DOHH2 (cell line): ENCODE data around the gene MYD88.

Experiments used
- H3F3A ChIP-seq: fragments of 200-600 bp; sonication (generic), shearing (Covaris generic); 2 replicates; pipeline ENCODE4 v1.6.0; 2016; ENCODE audit warnings: antibody characterized with exemption, mild to moderate bottlenecking; ENCODE audit not compliant: control insufficient read depth, insufficient read depth
- H3K27ac ChIP-seq: fragments of 200-600 bp; sonication (generic); 2 replicates; pipeline ENCODE4 v1.5.1; 2014; ENCODE audit warnings: low read depth, mild to moderate bottlenecking, low read length, moderate library complexity
- H3K27me3 ChIP-seq: fragments of 200-600 bp; sonication (generic); 2 replicates; pipeline ENCODE4 v1.6.1; 2014; ENCODE audit warnings: mild to moderate bottlenecking, low read length, mixed read lengths; ENCODE audit not compliant: control insufficient read depth
- H3K36me3 ChIP-seq: fragments of 200-600 bp; sonication (generic); 2 replicates; pipeline ENCODE4 v1.6.1; 2014; ENCODE audit warnings: mild to moderate bottlenecking, low read length, moderate library complexity, mixed read lengths; ENCODE audit not compliant: control insufficient read depth
- H3K4me1 ChIP-seq: fragments of 200-600 bp; sonication (generic); 2 replicates; pipeline ENCODE4 v1.6.1; 2014; ENCODE audit warnings: mild to moderate bottlenecking, low read length, mixed read lengths; ENCODE audit not compliant: control insufficient read depth
- H3K4me2 ChIP-seq: fragments of 200-600 bp; sonication (generic); 2 replicates; pipeline ENCODE4 v1.6.0; 2014; ENCODE audit warnings: mild to moderate bottlenecking, low read length, moderate library complexity
- H3K4me3 ChIP-seq: fragments of 200-600 bp; sonication (generic); 2 replicates; pipeline ENCODE4 v1.5.1; 2014; ENCODE audit warnings: mild to moderate bottlenecking, low read length, mixed read lengths
- H3K79me2 ChIP-seq: fragments of 200-600 bp; sonication (generic); 2 replicates; pipeline ENCODE4 v1.6.1; 2014; ENCODE audit warnings: mild to moderate bottlenecking, low read length, mixed read lengths; ENCODE audit not compliant: control insufficient read depth
- H3K9me2 ChIP-seq: fragments of 200-600 bp; sonication (generic); replicated peaks from 2 replicates; pipeline ENCODE4 v1.6.1; 2014; ENCODE audit warnings: mild to moderate bottlenecking, low read length, mixed read lengths; ENCODE audit not compliant: control insufficient read depth
- H3K9me3 ChIP-seq: fragments of 200-600 bp; sonication (generic); 2 replicates; pipeline ENCODE4 v1.6.1; 2014; ENCODE audit warnings: antibody characterized with exemption, low read length, mixed read lengths; ENCODE audit not compliant: control insufficient read depth, insufficient read depth
- H4K20me1 ChIP-seq: fragments of 200-600 bp; sonication (generic); 2 replicates; pipeline ENCODE4 v1.6.0; 2014; ENCODE audit warnings: low read depth, mild to moderate bottlenecking, antibody characterized with exemption, low read length, moderate library complexity; ENCODE audit not compliant: control insufficient read depth, insufficient read depth
- EZH2phosphoT487 ChIP-seq: fragments of 200-600 bp; sonication (generic); IDR thresholded peaks from 2 replicates; pipeline ENCODE4 v1.6.1; 2017; ENCODE audit warnings: borderline replicate concordance, mild to moderate bottlenecking, antibody characterized with exemption, low read length, moderate library complexity, mixed read lengths
- TF ChIP-seq, protein P1 (sequence below): fragments of 200-600 bp; sonication (generic); IDR thresholded peaks from one replicate; pipeline ENCODE4 v1.5.1; 2014; ENCODE audit warnings: antibody characterized with exemption, mild to moderate bottlenecking, low read depth, low read length; ENCODE audit not compliant: poor library complexity, severe bottlenecking

MYD88 gene

DNA sequence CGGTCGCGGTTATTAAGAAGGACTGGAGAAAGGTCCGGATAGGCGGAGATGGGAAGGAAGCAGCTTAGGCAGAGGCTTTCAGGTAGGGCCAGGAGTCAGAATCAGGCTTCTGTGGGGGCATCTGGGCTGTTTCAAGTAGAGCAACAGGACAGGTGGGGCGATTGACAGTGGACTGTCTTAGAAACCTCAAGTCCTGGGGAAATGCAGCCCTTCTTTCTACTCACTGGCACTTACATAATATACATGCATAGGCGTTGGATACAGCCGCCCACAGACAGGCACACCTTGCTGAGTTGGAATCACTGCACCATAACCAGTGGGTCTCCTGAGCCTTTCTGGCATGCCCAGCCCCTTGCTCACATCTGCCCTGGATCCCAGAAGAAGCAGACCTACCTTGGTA lies 730 bp downstream of the MYD88 start:
- H3F3A ChIP-seq = peaks cover 2% of the 10 kb centered on the region; the same call in 1 of the 2 replicates
- H4K20me1 ChIP-seq = 0 out of 2 replicates have a peak, but pooled peaks cover 3% of the 10 kb centered on the region
- peak overlapping the region; percentile 65 for H3K4me2 ChIP-seq
- peak overlapping the region; percentile 90 for H3K4me3 ChIP-seq
- H3K27me3 ChIP-seq = no peaks in the 10 kb centered on the region
- peaks cover 48% of the 10 kb centered on the region for H3K79me2 ChIP-seq
- no peaks in the 10 kb centered on the region for H3K9me3 ChIP-seq
- TF ChIP-seq, protein P1, sequence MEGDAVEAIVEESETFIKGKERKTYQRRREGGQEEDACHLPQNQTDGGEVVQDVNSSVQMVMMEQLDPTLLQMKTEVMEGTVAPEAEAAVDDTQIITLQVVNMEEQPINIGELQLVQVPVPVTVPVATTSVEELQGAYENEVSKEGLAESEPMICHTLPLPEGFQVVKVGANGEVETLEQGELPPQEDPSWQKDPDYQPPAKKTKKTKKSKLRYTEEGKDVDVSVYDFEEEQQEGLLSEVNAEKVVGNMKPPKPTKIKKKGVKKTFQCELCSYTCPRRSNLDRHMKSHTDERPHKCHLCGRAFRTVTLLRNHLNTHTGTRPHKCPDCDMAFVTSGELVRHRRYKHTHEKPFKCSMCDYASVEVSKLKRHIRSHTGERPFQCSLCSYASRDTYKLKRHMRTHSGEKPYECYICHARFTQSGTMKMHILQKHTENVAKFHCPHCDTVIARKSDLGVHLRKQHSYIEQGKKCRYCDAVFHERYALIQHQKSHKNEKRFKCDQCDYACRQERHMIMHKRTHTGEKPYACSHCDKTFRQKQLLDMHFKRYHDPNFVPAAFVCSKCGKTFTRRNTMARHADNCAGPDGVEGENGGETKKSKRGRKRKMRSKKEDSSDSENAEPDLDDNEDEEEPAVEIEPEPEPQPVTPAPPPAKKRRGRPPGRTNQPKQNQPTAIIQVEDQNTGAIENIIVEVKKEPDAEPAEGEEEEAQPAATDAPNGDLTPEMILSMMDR = no peak
- TF ChIP-seq EZH2phosphoT487 = no peak
- H3K36me3 ChIP-seq = peaks cover 53% of the 10 kb centered on the region
- peaks cover 44% of the 10 kb centered on the region for H3K4me1 ChIP-seq
- H3K27ac ChIP-seq = peak overlapping the region; percentile 37
- no peaks in the 10 kb centered on the region for H3K9me2 ChIP-seq

- Histone ChIP-seq H3K9me3 (no peaks in the 10 kb centered on the region), H3K79me2 (peaks cover 48% of the 10 kb centered on the region), H3K4me3 (peak overlapping the region; percentile 90), H3K27ac (no peak overlapping the region), H4K20me1 (0 out of 2 replicates have a peak, but pooled peaks cover 3% of the 10 kb centered on the region), H3K36me3 (peaks cover 48% of the 10 kb centered on the region), H3K4me1 (peaks cover 45% of the 10 kb centered on the region), H3K4me2 (peak overlapping the region; percentile 65), H3F3A (peaks cover 2% of the 10 kb centered on the region; the same call in 1 of the 2 replicates), H3K27me3 (no peaks in the 10 kb centered on the region), H3K9me2 (no peaks in the 10 kb centered on the region)
- TF ChIP-seq, protein P1 = no peak
- TF ChIP-seq EZH2phosphoT487 = no peak
Observed at GRCh38 chr3:38139652-38140051, 1.2 kb downstream of the MYD88 start.

DNA sequence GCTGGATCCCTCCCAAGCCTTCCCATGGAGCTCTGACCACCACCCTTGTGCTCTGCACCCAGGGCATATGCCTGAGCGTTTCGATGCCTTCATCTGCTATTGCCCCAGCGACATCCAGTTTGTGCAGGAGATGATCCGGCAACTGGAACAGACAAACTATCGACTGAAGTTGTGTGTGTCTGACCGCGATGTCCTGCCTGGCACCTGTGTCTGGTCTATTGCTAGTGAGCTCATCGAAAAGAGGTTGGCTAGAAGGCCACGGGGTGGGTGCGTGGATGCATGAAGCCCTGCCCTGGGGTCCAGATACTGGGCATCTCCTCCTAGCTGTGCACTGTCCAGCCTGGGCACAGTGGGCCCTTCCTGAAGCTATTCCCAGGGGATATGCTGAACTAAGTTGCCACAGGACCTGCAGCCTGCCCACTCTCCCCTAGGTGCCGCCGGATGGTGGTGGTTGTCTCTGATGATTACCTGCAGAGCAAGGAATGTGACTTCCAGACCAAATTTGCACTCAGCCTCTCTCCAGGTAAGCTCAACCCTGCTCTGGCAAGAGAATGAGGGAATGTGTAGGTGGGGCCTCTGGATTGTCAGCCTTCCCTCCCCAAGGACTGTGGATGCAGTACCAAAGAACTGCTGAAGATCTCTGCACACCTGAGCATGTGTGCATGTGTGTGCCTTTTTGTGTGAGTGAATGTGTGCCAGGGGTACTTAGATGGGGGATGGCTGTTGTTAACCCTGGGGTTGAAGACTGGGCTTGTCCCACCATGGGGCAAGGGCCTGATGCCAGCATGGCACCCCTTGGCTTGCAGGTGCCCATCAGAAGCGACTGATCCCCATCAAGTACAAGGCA lies 2.1 kb downstream of the MYD88 start:
- peak overlapping the region; percentile 90; the same call in 1 of the 2 replicates for H3K4me3 ChIP-seq
- H4K20me1 ChIP-seq = 0 out of 2 replicates have a peak, but pooled peaks cover 3% of the 10 kb centered on the region

More for the DNA sequence above, 2.1 kb downstream of the MYD88 start:
- no peaks in the 10 kb centered on the region for H3K9me3 ChIP-seq
- no peaks in the 10 kb centered on the region for H3K9me2 ChIP-seq
- peak overlapping the region; percentile 65 for H3K4me2 ChIP-seq
- no peak for TF ChIP-seq EZH2phosphoT487
- TF ChIP-seq, protein P1 = no peak
- no peaks in the 10 kb centered on the region for H3K27me3 ChIP-seq
- no peak overlapping the region for H3K27ac ChIP-seq
- H3K4me1 ChIP-seq = peaks cover 39% of the 10 kb centered on the region
- H3K79me2 ChIP-seq = peaks cover 42% of the 10 kb centered on the region
- peaks cover 2% of the 10 kb centered on the region; the same call in 1 of the 2 replicates for H3F3A ChIP-seq
- H3K36me3 ChIP-seq = peaks cover 41% of the 10 kb centered on the region
